Breast epithelium (tissue), 4 donors: ENCODE data around the gene FSTL4. TPM values are rescaled to one million over a fixed set of nuclear protein-coding genes. Genes with fewer than 3 reads are reported as not detected.

Experiments
- DNase-seq, 2 donors: peaks; one replicate each; pipeline ENCODE4 v3.0.0-alpha.2; 2019; ENCODE audit warnings: low spot score in 2 of 2
- H3K27ac ChIP-seq, 2 donors: fragments of 200-600 bp; sonication (generic) in 1 of 2; one replicate each; pipeline ENCODE4 v1.5.1; 2016 to 2019; ENCODE audit warnings: mild to moderate bottlenecking in 1 of 2
- H3K27me3 ChIP-seq, 2 donors: fragments of 200-600 bp; sonication (generic) in 1 of 2; one replicate each; pipeline versions ENCODE4 v1.5.1 to v1.6.0; 2017 to 2019; ENCODE audit warnings: control low read depth in 1 of 2, mild to moderate bottlenecking in 1 of 2
- H3K36me3 ChIP-seq: fragments of 200-600 bp; one replicate; pipeline ENCODE4 v1.5.1; 2019
- H3K4me1 ChIP-seq, 2 donors: fragments of 200-600 bp; sonication (generic); one replicate each; pipeline ENCODE4 v1.5.1; 2016 to 2019; ENCODE audit warnings: control low read depth in 1 of 2
- H3K4me3 ChIP-seq, 3 donors: fragments of 200-600 bp; sonication (generic); 1 replicate in 2 of 3; 2 replicates in 1 of 3; pipeline ENCODE4 v1.5.1; 2016 to 2019; ENCODE audit warnings: mild to moderate bottlenecking in 3 of 3, moderate library complexity in 2 of 3
- H3K9me3 ChIP-seq, 2 donors: fragments of 200-600 bp; sonication (generic) in 1 of 2; one replicate each; pipeline ENCODE4 v1.5.1; 2016 to 2019; ENCODE audit warnings: control low read depth in 1 of 2
- POLR2A ChIP-seq: fragments of 450-650 bp; IDR thresholded peaks from one replicate; pipeline ENCODE4 v1.6.1; 2016; ENCODE audit warnings: antibody characterized with exemption, mild to moderate bottlenecking, moderate library complexity
- POLR2AphosphoS5 ChIP-seq, 3 donors: sonication (generic); formaldehyde crosslinking; IDR thresholded peaks; one replicate each; pipeline ENCODE4 v1.6.1; 2017; ENCODE audit warnings: antibody characterized with exemption in 3 of 3
- intact Hi-C: fragments of 100-400 bp; cut with DNase I; formaldehyde crosslinking; loops from one replicate; pipeline ENCODE4 v1.15.1; 2023; ENCODE audit warnings: low total_unique reads
- total RNA-seq, 3 donors: library from RNA; depleted of rRNA; stranded (reverse); fragments of >200 nt; gene quantifications; one replicate each; pipeline ENCODE4 v1.1.0, GENCODE V29; 2016
- TF ChIP-seq, protein P1 (sequence below), 3 donors: fragments of 450-650 bp; IDR thresholded peaks; one replicate each; pipeline ENCODE4 v1.5.1; 2016 to 2017; ENCODE audit warnings: antibody characterized with exemption in 3 of 3, mild to moderate bottlenecking in 3 of 3, moderate library complexity in 3 of 3

Gene FSTL4
- total RNA-seq, 3 donors from 2014 or later = 0.16 to 0.98 (median 0.88) TPM

DNA sequence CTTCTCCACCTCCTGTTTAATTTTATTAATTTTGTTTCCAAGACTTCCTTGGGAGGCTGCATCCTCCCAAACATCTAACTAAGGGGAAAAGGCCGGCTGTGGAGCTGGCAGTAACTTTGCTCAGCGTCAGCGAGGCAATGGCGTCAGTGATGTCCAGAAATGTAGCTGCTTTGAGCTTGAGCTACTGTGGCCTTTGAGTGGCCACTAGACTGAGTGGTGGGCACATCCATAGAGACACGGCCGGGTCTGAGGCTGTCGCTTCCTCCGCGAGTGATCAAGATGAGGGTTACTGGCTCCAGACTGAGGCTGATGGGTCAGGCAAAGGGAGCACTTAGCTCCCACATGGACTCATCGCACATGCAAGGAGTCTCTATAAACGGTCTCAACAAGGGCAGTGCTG is 283.5 kb downstream of the FSTL4 start:
- Histone ChIP-seq H3K4me1 (no peaks in the 10 kb centered on the region), H3K4me3 (no peak overlapping the region), H3K36me3 (no peaks in the 10 kb centered on the region), H3K27ac (no peak overlapping the region), H3K9me3 (no peaks in the 10 kb centered on the region), H3K27me3 (no peaks in the 10 kb centered on the region)
- DNase-seq = no peak
- TF ChIP-seq POLR2AphosphoS5 (IDR thresholded peaks at IDR 0.05) (no peak), POLR2A (no peak)
- TF ChIP-seq, protein P1, sequence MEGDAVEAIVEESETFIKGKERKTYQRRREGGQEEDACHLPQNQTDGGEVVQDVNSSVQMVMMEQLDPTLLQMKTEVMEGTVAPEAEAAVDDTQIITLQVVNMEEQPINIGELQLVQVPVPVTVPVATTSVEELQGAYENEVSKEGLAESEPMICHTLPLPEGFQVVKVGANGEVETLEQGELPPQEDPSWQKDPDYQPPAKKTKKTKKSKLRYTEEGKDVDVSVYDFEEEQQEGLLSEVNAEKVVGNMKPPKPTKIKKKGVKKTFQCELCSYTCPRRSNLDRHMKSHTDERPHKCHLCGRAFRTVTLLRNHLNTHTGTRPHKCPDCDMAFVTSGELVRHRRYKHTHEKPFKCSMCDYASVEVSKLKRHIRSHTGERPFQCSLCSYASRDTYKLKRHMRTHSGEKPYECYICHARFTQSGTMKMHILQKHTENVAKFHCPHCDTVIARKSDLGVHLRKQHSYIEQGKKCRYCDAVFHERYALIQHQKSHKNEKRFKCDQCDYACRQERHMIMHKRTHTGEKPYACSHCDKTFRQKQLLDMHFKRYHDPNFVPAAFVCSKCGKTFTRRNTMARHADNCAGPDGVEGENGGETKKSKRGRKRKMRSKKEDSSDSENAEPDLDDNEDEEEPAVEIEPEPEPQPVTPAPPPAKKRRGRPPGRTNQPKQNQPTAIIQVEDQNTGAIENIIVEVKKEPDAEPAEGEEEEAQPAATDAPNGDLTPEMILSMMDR (IDR thresholded peaks at IDR 0.05) = no peak
- intact Hi-C loops = no loop called here

DNA sequence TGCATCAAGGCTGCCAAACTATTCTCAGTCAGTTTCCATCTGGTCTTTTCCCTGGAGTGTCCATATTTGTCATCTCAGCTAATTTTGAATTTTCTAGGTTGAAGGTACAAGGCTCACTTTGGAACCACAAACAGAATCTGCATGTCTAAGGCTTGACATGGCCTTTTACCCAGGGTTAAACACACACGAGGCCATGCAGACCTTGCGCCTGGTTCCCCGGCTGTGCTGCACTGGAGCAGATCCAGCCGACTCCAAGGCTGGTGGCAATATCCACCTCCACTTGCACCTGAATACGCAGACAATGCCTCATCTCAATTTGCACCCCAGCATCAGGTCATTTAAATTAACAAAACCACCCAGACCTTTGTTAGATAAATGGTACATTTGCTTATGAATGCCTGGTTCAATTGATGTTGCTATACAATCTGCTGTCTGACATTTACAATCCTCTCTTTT is 284.4 kb downstream of the FSTL4 start:
- Histone ChIP-seq H3K27ac (no peak overlapping the region), H3K27me3 (no peaks in the 10 kb centered on the region), H3K36me3 (no peaks in the 10 kb centered on the region), H3K9me3 (no peaks in the 10 kb centered on the region), H3K4me3 (no peak overlapping the region), H3K4me1 (no peaks in the 10 kb centered on the region)
- TF ChIP-seq POLR2A (no peak), POLR2AphosphoS5 (IDR thresholded peaks at IDR 0.05) (no peak)
- TF ChIP-seq, protein P1 (IDR thresholded peaks at IDR 0.05) = no peak
- no peak for DNase-seq
- intact Hi-C loops = no loop called here

DNA sequence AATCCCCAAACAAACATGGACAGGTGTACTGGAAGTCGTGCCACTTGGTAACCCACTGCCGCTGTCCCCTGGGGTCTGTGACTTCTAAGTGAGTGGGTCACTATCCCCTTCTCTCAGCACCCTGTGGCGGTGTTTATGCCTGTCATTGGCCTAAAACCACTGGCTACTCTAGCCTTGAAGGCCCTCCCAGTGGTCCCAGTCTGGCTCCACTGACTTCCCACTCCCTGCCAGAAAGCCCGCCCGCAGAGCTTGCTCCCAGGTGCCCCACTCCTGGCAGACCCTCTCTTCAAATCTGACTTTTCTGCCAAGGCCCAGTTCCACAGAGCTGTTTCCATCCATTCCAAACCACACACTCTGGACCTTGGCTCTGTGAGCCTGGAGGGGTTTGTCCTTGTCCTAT is 286.0 kb downstream of the FSTL4 start:
- no peak overlapping the region for H3K27ac ChIP-seq
- H3K4me3 ChIP-seq = no peak overlapping the region
- TF ChIP-seq POLR2AphosphoS5 (IDR thresholded peaks at IDR 0.05) = no peak
- no peak for TF ChIP-seq POLR2A
- TF ChIP-seq, protein P1 (IDR thresholded peaks at IDR 0.05) = no peak
- no peaks in the 10 kb centered on the region for H3K4me1 ChIP-seq
- no peaks in the 10 kb centered on the region for H3K9me3 ChIP-seq
- H3K27me3 ChIP-seq = no peaks in the 10 kb centered on the region
- no peaks in the 10 kb centered on the region for H3K36me3 ChIP-seq
- no peak for DNase-seq
- intact Hi-C loops = no loop called here

DNA sequence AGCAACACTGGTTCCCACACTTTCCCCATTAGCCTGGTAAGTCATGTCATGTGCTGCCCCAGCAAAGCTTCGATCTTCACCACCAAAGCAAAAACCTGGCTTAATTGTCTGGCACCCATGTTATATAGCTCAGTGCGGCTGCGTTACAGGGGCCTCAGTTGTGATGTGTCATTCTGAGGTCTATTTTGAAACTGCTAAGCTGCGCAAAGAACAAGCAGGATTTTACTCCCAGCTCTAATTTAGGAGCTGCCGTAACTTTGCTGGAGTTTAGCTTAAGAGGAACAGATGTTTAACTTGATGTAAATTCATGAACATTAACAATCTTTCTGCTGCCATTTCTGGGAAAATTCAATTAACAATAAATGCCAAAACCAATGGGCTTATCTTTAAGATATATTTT is 286.5 kb downstream of the FSTL4 start:
- H3K27ac ChIP-seq = no peak overlapping the region
- no peaks in the 10 kb centered on the region for H3K27me3 ChIP-seq
- intact Hi-C loops = no loop called here
- no peaks in the 10 kb centered on the region for H3K36me3 ChIP-seq
- no peak overlapping the region for H3K4me3 ChIP-seq
- no peaks in the 10 kb centered on the region for H3K4me1 ChIP-seq
- no peaks in the 10 kb centered on the region for H3K9me3 ChIP-seq
- TF ChIP-seq POLR2A (no peak), POLR2AphosphoS5 (IDR thresholded peaks at IDR 0.05) (no peak)
- TF ChIP-seq, protein P1 (IDR thresholded peaks at IDR 0.05) = no peak
- no peak for DNase-seq

DNA sequence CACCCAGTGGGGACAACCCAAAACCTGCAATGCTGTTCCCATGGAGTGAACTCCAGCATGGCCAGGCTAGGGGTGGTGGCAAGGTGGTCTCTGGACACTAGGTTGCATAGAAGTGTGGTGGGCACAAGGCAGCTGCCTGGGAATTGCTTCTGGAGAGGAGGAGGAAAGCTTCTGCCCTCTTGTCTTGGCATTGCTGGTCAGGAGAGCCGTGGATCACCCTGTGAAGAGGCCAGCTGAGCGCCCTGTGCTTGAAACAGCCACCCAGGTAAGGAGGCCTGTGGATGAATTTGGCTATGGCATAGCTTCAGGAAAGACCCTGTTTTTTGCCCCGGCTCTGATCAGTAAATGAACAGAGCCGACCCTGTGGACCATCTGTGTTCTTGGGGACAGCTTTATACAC is 287.4 kb downstream of the FSTL4 start:
- intact Hi-C loops = no loop called here
- no peaks in the 10 kb centered on the region for H3K4me1 ChIP-seq
- no peaks in the 10 kb centered on the region for H3K36me3 ChIP-seq
- TF ChIP-seq, protein P1 (IDR thresholded peaks at IDR 0.05) = no peak
- TF ChIP-seq POLR2A = no peak
- TF ChIP-seq POLR2AphosphoS5 (IDR thresholded peaks at IDR 0.05) = no peak
- no peak overlapping the region for H3K4me3 ChIP-seq
- DNase-seq = no peak
- H3K27ac ChIP-seq = no peak overlapping the region
- H3K9me3 ChIP-seq = no peaks in the 10 kb centered on the region
- no peaks in the 10 kb centered on the region for H3K27me3 ChIP-seq
